Left kidney (tissue), 8 donors: ENCODE measurements around the gene WAS. TPM values are rescaled to one million over a fixed set of nuclear protein-coding genes. Genes with fewer than 3 reads are reported as not detected.
A peak's percentile ranks its signal among the peaks of the same experiment; 100 is the strongest.
"Not testable (repeated sequence)": the region's sequence is repeated elsewhere in the genome, so short reads cannot be mapped to it uniquely, and the experiment has no call there.

Experiments
- DNase-seq: peaks from one replicate; pipeline ENCODE4 v3.0.0-alpha.2; 2013
- long read RNA-seq, 8 donors: transcript quantifications; one replicate each; lab custom pipeline, GENCODE V29; 2026
- polyA plus RNA-seq: library from polyadenylated mRNA; unstranded; fragments of 120-200 nt; gene quantifications from one replicate; pipeline ENCODE4 v1.2.1, GENCODE V29; 2013; ENCODE audit not compliant: insufficient read length

WAS gene
- 2.6 TPM for polyA plus RNA-seq
- long read RNA-seq, donor 1 = 0 reads
- long read RNA-seq, donor 2, partial matches to known transcripts = 0 of 1 reads
- long read RNA-seq, donor 2, other reads (novel, unspliced or antisense) = 0 of 1 reads
- long read RNA-seq, donor 3 = 0 reads
- long read RNA-seq, donor 4 = 0 reads
- long read RNA-seq, donor 5, partial matches to known transcripts = 0 of 2 reads
- long read RNA-seq, donor 5, other reads (novel, unspliced or antisense) = 0 of 2 reads
- long read RNA-seq, donor 6 = 0 reads
- long read RNA-seq, donor 7 = 0 reads
- long read RNA-seq, donor 8 = 0 reads

GRCh38 chrX:48683411-48683982 lies at the start of gene WAS:
Gene WAS, plus strand, starts transcription at chrX:48683799. Its CDS starts 55 bp downstream, at chrX:48683854.
- DNase-seq = no peak

GRCh38 chrX:48636301-48636700 lies 47.3 kb upstream of the WAS start:
- DNase-seq = no peak

GRCh38 chrX:48636776-48637175 lies 46.8 kb upstream of the WAS start:
- DNase-seq = no peak

GRCh38 chrX:48645669-48646068 lies 37.9 kb upstream of the WAS start:
- DNase-seq = no peak

- peak; percentile 34 for DNase-seq
These were observed 35.3 kb upstream of the WAS start for GRCh38 chrX:48648336-48648751.

GRCh38 chrX:48649102-48649501 lies 34.5 kb upstream of the WAS start:
- no peak for DNase-seq

GRCh38 chrX:48652055-48652579 lies 31.5 kb upstream of the WAS start:
- DNase-seq = not testable (repeated sequence)

GRCh38 chrX:48654746-48655145 lies 28.9 kb upstream of the WAS start:
- not testable (repeated sequence) for DNase-seq

GRCh38 chrX:48659686-48660085 lies 23.9 kb upstream of the WAS start:
- DNase-seq = not testable (repeated sequence)

- no peak for DNase-seq
These were observed 20.4 kb upstream of the WAS start for GRCh38 chrX:48663241-48663640.

GRCh38 chrX:48664156-48664555 lies 19.4 kb upstream of the WAS start:
- no peak for DNase-seq

GRCh38 chrX:48665991-48666390 lies 17.6 kb upstream of the WAS start:
- no peak for DNase-seq

GRCh38 chrX:48666649-48667048 lies 16.9 kb upstream of the WAS start:
- DNase-seq = no peak

GRCh38 chrX:48667509-48667908 lies 16.1 kb upstream of the WAS start:
- no peak for DNase-seq

- not testable (repeated sequence) for DNase-seq
These were observed 15.4 kb upstream of the WAS start for GRCh38 chrX:48668187-48668586.

- DNase-seq = peak; percentile 82
These were observed 7.3 kb upstream of the WAS start for GRCh38 chrX:48676106-48676892.

- no peak for DNase-seq
These were observed 6.7 kb upstream of the WAS start for GRCh38 chrX:48676893-48677270.

GRCh38 chrX:48677516-48677915 lies 6.1 kb upstream of the WAS start:
- no peak for DNase-seq

- DNase-seq = not testable (repeated sequence)
These were observed 3.1 kb upstream of the WAS start for GRCh38 chrX:48680467-48680866.

- DNase-seq = not testable (repeated sequence)
These were observed 2.7 kb upstream of the WAS start for GRCh38 chrX:48680925-48681324.

- DNase-seq = no peak
These were observed 1.9 kb upstream of the WAS start for GRCh38 chrX:48681539-48682183.

GRCh38 chrX:48682795-48683194 lies 804 bp upstream of the WAS start:
- not testable (repeated sequence) for DNase-seq
